HG03469 (cell line): Measurements from ENCODE around the gene ZNF575.
"Not testable (repeated sequence)": the region's sequence is repeated elsewhere in the genome, so short reads cannot be mapped to it uniquely, and the experiment has no call there.

Experiments
- ATAC-seq: cut with Tn5 transposase; IDR thresholded peaks from one replicate; pipeline ENCODE4 v1.9.1; 2021; ENCODE audit warnings: mild to moderate bottlenecking, moderate library complexity, moderate number of reproducible peaks; ENCODE audit not compliant: unreplicated experiment

The ZNF575 gene

DNA sequence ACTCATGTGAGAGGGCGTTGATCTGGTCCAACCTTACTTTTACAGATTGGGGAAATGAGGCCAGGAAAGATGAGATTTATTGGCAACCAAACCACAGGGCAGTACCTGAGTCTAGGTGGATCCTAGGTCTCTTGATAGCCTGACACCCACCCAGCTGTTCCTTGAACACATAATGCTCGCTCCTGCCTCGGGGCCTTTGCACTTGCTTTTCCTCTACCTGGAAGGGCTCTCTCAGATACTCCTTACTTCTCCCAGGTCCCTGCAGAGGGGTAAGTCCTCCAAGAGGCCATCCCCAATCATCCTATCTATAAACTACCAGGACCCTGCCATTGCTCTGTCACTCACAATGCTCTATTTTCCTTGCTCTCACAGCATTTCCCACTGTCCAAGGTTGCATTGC lies 7.4 kb downstream of the ZNF575 start:
- no peak for ATAC-seq

DNA sequence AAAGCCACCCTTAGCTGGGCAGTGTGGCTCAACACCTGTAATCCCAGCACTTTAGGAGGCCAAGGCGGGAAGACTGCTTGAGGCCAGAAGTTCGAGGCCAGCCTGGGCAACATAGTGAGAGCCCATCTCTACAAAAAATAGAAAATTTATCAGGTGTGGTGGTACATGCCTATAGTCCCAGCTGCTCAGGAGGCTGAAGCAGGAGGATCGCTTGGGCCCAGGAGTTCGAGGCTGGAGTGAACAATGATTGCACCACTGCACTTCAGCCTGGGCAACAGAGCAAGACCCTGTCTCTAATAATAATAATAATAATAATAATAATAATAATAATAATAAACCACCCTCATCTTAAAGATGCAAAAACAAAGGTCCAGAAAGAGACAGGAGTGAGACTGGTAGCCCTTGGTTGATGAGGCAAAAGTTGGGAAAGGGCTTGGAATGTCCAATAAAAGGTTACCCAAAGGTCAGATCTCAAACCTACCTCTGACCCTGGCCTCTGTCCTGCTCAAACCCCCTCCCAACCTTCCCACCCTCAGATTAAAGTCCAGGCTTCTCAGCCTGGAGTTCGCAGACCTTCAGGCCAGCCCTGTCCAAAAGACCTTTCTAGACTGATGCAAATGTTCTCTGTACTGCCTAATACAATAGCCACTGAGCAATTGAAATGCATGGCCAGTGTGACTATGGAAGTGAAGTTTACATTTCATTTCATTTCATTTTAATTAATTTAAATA lies 9.1 kb downstream of the ZNF575 start:
- no peak for ATAC-seq

DNA sequence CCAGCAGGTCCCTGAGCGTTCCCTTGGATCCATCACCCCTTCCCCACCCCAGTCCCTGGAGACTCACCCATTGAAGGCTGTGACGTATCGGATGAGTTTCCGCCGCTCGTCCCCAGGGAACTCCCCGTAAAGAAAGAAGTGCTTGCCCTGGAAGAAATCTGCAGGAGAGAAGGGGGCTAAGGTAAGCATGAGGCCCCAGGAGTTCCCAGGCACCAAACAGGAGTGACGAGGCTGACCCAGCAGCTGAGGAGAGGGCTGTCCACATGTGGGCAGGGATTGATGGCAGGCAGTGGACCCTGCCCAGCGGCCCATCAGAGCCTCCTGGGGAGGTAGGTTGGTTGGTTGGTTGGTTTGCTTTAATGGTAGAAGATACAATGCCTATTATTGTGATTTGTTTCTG lies 11.1 kb downstream of the ZNF575 start:
- ATAC-seq = no peak

DNA sequence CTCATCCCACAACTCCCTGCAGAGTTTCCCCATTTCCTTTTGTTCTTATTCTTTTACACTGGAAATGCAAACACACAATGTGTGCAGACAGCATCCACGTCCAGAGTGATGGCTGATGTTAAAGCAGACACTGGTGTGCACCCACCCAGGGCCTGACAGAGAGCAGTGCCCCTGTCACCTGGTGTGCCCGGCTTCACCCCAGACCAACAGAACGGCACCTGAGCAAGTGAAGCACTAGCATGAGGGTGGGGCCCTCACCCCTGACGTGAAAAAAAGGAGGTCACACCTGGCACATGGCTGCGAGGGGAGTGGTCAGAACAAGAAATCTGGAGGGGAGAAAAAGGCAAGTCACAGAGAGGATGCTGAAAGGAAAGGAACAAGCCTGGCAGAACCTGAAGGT lies 12.3 kb downstream of the ZNF575 start:
- no peak for ATAC-seq

DNA sequence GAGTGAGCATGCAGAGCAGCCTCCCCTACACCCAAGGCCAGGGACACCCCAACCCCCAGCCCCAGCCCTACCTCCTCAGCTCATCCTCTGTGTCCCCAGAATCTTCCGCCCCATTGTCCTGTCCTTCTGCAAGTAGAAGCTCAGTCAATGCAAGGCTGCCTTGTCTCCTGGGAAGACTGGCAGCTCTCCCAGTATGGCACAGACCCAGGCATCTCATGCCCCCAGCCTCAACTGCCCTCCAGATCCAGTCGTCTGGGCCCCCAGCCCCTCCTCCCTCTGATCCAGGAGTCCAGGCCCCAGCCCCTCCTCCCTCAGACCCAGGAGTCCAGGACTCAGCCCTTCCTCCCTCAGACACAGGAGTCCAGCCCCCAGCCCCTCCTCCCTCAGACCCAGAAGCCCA lies 13.0 kb downstream of the ZNF575 start:
- ATAC-seq = no peak

DNA sequence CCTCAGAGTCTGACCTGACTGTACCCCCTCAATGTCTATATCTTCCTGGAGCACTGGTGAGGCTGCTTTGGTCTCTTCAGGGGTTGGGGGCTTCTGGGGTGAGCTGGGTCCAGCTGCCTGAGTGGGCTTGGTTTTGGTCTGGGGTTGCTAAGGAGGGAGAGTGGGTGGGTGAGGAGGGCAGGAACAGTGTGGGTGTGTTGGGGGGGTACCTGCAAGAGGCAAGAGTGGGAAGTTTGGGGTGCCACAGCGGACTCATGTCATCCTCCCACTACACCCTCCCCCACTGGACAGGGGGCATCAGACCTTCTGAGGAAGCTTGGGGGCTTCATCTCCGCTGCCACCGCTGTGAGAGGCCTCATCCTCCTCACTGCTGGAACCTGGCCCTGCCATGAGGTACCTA lies 13.6 kb downstream of the ZNF575 start:
- no peak for ATAC-seq

DNA sequence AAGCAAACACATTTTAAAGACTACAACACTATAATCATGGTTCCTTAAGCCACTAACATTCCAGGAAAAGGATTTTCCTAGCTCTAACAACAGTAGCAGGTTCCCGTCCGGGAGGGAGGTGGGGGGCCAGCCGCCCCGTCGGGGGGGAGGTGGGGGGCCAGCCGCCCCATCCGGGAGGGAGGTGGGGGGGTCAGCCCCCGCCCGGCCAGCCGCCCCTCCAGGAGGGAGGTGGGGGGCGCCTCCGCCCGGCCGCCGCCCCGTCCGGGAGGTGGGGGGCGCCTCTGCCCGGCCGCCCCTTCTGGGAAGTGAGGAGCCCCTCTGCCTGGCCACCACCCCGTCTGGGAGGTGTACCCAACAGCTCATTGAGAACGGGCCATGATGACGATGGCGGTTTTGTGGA lies 14.9 kb downstream of the ZNF575 start:
- not testable (repeated sequence) for ATAC-seq

DNA sequence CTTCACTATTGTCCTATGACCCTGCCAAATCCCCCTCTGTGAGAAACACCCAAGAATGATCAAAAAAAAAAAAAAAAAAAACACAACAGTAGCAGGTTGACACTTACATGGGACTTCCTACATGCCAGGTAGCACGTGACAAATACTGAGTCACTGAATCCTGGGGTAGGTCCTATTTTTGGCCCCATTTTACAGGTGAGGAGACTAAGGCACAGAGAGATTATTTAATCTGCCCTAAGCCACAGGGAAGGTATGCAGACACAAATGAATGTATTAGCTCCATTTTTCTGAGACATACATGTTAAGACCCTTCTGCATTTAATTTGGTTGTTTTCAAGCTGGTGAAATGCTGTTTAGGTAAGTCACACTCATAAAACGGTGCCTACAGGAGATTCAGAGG lies 15.7 kb downstream of the ZNF575 start:
- ATAC-seq = no peak

DNA sequence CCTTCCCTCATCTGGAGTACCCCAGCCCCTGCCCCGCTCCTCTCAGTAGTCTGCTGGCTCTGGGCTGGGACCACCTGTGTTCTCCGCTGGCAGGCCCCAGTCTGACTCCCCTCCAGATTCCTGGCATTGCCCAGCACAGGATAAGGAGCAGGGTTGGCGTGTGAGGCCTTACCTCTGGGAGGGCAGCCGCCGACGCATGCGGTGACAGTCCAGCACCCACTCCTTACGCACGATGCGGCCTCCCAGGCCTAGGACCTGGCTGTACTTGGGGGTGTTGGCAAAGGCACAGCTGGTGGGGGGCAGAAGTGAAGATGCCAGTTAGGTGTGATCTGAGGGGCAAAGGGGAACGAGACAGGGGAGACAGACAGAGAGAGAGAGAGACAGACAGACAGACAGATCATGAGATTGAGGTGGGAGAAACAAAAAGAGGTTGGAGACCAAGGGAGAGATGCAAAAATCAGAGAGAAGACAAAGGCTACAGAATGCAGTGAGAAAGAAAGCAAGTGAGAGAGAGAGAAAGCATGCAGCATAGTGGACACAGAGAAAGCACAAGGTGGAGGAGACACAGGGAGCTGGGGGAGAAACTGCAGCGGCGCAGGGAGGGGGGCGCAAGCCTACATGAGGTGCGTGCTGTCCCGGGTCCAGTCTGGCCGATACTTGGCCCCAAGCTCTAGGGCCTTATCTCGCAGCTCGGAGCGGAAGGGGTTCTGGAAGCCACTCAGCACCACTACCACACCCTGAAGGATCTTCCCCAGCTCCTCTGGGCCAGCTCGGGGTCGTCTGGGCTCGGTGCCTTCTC lies 18.6 kb downstream of the ZNF575 start:
- ATAC-seq = no peak

DNA sequence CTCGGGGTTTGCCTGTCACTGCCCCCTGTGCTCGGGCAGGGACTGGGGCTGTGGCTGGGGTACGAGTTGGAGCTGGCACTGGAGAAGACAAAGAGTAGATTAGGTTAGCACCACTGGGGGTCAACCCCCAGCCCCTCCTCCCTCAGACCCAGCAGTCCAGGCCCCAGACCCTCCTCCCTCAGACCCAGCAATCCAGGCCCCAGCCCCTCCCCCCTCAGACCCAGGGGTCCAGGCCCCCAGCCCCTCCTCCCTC lies 19.1 kb downstream of the ZNF575 start:
- ATAC-seq = no peak

DNA sequence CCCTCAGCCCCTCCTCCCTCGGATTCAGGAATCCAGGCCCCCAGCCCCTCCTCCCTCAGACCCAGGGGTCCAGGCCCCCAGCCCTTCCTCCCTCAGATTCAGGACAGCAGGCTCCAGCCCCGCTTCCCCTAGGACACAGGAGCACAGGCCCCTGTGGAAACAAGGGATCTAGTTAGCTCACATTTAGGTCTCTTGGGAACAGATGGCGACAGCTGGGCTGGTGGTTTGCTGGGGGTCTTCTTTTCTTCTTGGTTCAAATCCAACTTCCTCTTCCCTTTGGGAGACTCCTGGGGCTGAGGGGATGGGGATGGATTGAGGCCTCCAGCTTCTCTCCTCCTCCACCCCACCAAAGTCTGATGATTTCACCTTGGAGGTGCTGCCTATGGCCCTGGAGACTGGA lies 19.6 kb downstream of the ZNF575 start:
- no peak for ATAC-seq

DNA sequence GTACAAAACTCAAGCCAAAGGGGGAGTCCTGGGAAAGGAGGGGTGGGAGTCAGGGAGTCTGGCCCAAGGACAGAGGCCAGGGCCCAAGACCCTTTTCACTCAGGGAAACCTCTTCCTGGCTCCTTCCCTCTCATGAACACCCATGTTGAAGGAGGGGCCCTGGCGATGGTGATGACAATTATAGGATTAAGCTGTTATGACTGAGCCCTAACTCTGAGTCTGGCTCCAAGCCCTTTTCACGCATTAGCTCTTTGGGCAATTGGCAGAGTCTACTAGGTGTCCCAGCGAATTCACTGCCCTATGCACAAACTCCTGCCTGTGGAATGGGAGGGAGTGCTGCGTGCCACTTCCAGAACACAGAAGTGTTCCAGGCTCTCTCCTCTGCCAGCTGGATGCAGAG lies 20.7 kb downstream of the ZNF575 start:
- no peak for ATAC-seq

DNA sequence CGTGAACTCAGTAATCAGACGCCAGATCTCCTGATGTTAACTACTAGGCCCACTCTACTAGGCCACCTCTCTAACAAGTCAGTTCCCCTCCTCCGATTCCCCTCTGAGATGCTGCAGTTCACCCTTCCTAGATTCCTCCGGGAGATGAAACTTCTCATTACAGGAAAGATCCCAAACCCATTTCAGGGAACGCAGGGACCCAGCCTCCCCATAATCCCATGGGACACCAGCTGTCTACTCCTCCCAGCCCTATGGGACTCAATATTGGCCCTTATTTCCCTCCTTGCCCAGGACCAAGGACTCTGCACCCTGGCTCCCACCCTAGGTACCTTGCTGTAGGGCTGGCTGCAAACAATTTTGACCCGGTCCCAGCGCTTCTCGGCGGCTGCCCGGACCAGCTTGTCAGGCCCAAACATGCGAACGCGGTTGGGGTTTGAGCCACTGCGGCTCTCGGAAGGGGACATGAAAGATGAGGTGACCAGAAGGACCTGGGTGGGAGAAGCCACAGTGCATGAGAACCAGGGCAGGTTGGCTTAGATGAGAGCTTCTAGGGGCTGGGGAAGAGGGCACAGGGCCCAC lies 21.4 kb downstream of the ZNF575 start:
- no peak for ATAC-seq

DNA sequence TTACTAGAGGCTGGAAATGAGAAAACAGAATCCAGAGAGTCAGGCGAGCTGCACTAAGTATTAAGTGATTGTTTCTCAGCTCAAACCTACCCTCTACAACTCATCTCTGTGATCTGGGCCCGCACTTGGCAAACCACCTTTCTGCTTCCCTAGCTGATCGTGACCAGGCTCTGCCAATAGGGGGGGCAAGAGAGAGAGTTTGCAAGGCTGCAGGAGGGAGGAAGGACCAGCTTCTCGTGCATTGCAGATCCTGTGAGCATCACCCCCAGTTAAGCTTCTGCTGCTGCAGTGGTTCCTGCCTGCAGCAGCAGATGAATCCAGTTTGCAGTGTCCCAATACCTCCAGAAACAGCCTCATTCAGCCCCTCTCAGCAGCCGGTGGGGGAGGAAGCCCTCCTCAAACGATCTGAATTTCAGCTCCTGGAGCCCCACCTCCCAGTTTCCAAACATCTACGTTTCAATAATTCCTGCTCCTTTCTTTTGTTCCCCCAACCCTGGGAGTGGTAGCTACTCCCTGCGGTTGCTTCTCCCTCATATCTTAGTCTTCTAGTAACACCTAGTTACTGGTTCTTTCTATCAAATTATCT lies 22.3 kb downstream of the ZNF575 start:
- ATAC-seq = no peak

DNA sequence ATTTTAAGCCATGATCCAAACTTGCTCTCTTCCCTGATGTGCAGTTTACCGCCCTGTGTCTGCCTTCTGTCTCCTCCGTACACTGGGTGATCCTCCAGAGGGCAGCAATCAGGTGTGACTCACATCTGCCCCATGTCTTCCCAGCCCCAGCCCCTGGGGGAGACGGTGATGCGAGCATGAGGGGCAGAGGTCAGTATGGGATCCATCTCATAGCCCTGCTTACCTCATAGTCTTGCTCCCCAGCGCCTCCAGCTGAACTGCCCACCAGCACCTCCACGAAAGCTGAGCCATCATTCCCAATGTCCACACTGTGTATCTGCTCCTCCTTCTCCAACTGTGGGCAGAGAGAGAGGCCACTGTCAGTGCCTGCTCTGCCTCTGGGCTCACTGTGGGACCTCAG lies 27.7 kb downstream of the ZNF575 start:
- no peak for ATAC-seq

DNA sequence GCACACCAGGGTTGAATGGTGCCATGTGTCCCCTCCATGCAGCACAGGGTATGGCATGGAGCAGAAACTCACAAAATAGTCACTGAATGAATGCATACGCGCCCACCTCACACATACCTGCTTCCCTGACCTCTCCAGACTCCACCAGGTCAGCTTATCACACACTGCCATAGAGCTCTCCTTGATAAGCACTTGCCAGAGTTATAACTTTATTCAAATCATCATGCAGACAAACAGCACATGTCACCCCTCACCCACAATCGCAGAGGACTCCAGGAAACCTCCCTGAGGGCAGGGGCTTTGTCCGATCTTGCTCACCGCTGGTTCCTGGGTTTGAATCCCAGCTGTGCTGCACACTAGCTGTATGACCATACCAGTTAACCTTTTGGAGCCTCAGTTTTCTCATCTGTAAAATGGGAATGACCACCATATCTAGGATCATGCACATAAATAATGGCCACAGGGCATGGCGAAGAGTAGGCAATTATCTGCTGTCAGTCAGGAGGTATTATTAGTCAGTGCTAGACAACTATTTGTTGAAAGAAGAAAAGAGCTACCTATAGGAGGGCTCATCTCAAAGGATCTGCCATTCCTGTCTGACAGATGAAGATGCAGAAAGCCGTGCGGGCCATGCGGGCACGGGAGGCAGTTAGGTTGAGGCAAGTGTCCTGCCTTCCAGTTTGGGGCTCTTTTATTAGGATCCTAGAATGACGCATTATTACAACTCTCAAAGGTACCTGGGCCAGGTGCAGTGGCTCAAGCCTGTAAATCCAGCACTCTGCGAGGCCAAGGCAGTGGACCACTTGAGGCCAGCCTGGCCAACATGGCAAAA lies 28.4 kb downstream of the ZNF575 start:
- no peak for ATAC-seq

DNA sequence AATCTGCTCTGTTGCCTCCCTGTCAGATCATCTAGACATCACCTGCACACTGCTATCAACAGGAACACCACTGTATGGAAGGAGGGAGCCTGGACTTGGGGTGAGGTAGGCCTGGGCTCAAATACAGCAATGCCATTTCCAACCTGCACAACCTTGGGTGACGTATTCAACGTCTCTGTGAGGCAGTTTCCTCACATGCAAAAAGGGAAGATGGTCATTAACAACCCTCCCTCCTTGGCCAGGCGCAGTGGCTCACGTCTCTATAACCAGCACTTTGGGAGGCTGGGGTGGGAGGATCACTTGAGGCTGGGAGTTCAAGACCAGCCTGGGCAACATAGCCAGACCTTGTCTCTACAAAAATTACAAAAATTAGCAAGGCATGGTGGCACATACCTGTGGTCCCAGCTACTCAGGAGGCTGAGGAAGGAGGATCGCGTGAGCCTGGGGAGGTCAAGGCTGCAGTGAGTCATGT lies 29.3 kb downstream of the ZNF575 start:
- no peak for ATAC-seq

DNA sequence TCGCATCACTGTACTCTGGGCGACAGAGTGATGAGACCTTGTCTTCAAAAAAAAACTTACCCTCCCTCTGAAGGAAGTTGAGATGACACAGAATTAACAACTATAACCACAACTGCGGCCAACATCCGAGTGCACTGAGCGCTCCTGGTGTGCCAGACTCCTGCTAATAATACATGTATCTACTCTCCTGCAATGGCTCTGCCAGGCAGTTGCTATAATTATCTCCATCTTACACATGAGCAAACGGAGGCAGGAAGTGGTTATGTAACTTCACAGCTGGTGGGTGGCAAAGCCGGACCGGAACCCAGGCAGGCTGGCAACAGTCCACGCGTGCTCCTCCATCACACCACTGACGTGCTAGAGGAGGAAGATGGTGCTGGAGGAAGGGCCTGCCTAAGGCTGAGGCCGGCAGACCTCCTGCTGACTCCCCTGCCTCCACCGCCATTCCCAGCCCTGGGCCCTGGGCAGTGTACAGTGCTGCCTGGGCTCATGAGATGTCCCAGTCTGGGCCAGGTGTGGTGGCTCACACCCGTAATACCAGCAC lies 29.8 kb downstream of the ZNF575 start:
- peak; percentile 75 for ATAC-seq

DNA sequence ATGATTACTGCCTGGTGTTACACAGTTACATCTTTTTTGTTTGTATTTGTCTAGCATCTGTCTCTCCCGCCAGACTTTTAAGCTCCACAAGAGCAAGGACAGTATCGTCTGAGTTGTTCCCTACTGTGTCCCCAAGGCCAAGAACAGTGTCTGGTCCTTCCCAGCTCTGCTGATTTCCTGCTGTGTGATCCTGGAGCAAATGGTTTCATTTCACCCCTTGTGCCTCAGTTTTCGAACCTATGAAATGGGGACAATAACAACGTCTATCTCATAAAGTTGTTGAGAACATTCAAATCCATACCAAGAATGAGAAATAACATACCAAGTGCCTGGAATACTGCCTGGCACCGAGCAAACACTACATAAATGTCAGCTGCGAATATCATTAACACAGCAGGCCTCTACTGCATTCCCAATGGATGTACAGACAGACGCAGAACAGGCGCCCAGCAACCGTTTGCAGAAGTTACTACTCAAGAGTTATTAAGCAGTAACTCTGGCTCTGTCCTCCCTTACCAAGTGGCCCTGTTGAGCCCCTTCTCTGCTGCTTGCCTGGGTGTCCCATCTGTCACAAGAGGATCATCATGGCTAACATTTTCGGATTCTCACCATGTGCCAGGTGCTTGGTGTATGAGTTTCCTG lies 30.9 kb downstream of the ZNF575 start:
- no peak for ATAC-seq

DNA sequence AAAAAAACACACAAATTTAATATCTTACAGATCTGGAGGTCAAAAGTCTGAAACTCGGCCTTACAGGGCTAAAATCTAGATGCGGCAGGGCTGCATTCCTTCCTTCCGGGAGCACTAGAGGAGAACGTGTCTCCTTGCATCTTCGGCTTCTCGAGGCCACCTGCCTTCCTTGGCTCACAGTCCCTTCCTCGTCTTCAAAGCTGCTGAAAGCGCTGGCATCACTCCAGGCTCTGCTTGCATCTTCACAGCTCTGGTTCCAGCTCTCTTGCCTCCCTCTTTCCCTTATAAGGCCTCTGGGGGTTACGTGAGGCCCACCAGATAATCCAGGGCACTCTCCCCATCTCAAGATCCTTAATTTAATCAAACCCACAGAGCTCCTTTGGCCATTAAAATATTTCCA lies 31.8 kb downstream of the ZNF575 start:
- no peak for ATAC-seq
